ES-I3 (cell line): ENCODE data around the gene RNF223.

ENCODE experiments used
- H3K36me3 ChIP-seq: 2 replicates; pipeline ENCODE4 v1.6.1; 2013; ENCODE audit warnings: mild to moderate bottlenecking, low read length, control low read depth, moderate library complexity; ENCODE audit not compliant: insufficient read depth
- H3K4me1 ChIP-seq: 2 replicates; pipeline ENCODE4 v1.6.1; 2013; ENCODE audit warnings: mild to moderate bottlenecking, control low read depth, low read length; ENCODE audit not compliant: insufficient read depth
- H3K9ac ChIP-seq: 2 replicates; pipeline ENCODE4 v1.6.1; 2013; ENCODE audit warnings: low read depth, mild to moderate bottlenecking, low read length, moderate library complexity
- H3K9me3 ChIP-seq: 2 replicates; pipeline ENCODE4 v1.6.1; 2013; ENCODE audit warnings: mild to moderate bottlenecking, low read length, moderate library complexity; ENCODE audit not compliant: control insufficient read depth, insufficient read depth

The RNF223 gene

DNA sequence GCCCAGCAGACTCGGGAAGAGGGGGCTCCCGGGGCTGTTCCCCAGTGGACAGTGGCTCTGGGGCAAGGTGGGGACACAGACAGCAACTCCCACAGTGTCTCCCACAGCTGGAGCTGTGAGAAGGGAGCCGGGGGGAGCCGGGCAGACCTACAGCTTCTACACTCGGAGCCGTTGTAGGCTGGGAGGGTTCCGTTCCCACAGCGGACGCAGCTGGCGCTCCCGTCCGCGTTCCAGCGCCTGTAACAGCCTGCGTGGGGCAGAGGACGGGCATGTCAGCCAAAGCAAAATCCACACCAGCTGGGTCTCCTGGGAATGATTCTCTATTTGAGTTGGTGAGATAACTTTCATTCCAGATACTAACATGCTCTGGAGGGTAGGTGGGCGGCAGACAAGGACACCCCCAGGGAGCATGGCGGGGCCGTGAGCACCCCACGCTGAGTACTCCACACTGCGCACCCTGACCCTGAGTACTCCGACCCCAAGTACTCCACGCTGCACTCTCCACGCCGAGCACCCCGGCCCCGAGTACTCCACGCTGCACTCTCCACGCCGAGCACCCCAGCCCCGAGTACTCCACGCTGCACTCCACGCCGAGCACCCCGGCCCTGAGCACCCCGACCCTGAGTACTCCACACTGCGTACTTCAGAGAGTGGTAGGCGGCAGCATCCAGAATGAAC is 13.4 kb upstream of the RNF223 start:
- no peak overlapping the region for H3K9ac ChIP-seq
- no peaks in the 10 kb centered on the region for H3K4me1 ChIP-seq
- H3K36me3 ChIP-seq, result no peaks in the 10 kb centered on the region
- H3K9me3 ChIP-seq, result no peaks in the 10 kb centered on the region

DNA sequence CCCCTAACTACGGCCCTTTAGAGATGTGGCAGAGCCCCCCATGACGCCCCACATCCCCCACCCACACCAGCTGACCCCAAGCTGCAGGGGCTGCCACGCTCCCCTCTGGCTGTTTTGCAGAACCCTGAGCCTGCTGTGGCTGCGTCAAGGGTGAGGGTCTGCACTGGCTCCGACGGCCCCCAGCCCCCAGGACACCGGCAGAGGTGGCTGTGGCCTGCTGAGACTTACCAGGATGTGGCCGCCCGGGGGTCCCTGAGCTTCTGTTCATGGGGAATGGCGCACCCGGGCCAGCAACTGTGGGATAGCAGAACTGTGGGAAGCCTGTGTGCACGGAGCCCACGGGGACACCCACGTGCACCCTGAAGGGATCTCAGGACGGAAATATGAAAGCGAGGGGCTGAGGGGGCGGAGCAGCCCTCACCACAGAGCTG is 12.8 kb upstream of the RNF223 start:
- no peaks in the 10 kb centered on the region for H3K9me3 ChIP-seq
- H3K36me3 ChIP-seq, result no peaks in the 10 kb centered on the region
- no peaks in the 10 kb centered on the region for H3K4me1 ChIP-seq
- H3K9ac ChIP-seq, result no peak overlapping the region

DNA sequence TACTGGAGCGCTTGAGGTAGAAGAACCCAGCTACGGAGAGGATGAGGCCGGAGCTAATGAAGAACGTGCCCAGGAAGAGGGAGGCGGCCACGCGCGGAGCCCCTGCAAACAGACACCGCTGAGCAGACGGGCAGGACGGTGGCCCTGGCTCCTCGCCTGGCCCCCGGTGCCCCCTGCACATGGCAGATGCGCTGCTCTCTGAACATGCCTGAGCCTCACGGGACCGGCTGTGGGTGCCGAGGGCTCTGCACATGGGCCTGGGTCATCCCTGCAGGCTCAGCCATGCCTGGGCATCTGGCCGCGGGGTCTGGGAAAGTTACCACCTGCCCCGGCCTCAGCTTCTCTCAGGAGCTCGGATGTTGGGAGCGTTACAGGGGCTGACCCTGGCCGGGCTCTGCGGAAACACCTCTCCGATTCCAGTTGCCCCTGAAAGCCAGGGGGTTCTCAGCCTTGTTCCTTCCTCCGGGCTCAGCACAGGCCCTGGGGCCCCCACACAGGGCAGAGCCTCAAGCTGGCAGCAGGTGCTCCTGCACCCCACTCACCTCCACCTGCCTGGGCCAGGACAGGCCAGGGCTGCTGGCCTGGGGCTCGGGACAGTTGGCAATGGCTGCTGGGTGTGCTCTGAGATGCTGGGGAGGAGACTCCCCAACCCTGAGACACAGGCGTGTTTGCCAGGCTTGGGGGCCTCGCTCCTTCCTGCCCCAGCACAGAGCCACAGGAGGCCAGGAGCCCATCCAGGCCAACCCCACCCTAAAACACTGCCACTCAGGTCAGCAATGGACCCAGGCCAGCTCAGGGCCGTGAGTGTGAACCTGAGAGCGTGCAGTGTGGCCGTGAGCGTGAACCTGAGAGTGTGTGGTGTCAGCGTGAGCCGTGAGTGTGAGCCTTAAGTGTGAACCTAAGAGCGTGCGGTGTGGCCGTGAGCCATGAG is 12.1 kb upstream of the RNF223 start:
- Histone ChIP-seq H3K9ac (no peak overlapping the region), H3K9me3 (no peaks in the 10 kb centered on the region), H3K36me3 (no peaks in the 10 kb centered on the region), H3K4me1 (no peaks in the 10 kb centered on the region)

DNA sequence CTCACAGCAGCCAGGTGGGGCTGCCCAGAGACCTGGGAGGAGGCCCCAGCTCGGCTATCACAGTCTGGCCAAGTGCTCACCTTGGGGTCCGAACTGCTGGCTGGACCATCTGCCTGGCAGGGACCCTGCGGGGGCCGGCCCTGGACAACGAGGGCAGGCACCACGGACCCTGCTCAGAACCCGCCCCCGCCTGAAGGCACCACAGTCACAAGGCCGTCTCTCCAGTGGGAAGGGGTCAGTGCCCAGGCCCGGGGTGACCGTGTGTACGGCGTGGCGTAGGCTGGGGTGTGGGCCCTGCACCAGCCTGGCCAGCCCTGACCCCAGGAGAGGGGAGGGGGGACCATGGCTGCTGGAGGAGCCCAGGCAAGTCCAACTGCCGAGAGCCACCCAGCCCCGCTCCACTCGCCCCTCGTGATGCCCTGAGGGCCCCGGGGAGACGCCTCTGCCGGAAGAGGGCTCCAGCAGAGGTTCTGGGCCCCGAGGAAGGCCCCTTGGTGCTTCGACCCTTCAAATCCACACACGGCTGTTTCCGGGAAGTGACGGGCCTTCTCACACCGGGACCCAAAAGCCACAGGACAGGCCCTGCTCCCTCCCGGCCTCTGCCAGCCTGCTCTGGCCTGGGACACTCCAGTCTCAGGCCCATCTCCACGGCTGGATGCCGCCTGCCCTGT is 11.2 kb upstream of the RNF223 start:
- Histone ChIP-seq H3K36me3 (no peaks in the 10 kb centered on the region), H3K4me1 (no peaks in the 10 kb centered on the region), H3K9ac (no peak overlapping the region), H3K9me3 (no peaks in the 10 kb centered on the region)

DNA sequence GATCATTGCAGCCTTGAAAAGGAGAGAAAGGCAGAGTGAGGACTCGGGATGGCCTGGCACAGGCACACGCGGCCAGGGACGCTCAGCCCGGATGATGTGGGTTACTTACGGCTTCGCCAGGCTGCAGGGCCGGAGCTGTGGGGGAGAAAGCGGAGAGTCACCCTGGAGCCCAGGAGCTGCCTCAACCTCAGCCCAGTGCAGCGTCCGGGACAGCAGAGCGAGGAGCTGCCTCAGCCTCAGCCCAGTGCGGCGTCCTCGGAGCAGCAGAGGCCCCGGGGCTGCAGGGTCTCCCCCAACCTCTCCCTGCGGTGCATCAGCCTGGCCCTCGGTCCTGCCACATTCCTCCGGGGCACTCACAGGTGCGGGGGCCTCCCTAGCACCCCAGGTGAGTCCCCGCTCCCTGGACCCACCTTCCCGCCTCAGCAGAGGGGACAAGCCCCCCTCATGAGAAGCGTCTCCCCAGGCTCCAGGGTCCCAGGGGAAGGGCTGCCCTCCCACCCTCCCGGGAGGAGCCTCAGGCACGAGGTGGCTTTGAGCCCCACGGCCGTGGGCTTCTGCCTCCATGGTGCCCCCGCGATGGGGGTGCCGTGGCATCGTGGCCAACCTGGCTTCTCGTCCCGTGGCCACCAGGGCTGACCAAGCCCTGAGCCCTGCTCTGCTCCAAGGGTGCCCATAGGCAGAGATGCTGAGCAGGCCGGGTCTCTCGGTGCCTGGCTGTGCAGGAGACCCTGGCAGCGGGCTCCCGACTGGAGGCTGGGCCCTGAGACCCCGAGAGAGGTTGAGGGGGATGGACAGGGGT is 10.5 kb upstream of the RNF223 start:
- no peaks in the 10 kb centered on the region for H3K9me3 ChIP-seq
- H3K36me3 ChIP-seq, result no peaks in the 10 kb centered on the region
- H3K4me1 ChIP-seq, result no peaks in the 10 kb centered on the region; the same call in 1 of the 2 replicates
- H3K9ac ChIP-seq, result no peak overlapping the region

DNA sequence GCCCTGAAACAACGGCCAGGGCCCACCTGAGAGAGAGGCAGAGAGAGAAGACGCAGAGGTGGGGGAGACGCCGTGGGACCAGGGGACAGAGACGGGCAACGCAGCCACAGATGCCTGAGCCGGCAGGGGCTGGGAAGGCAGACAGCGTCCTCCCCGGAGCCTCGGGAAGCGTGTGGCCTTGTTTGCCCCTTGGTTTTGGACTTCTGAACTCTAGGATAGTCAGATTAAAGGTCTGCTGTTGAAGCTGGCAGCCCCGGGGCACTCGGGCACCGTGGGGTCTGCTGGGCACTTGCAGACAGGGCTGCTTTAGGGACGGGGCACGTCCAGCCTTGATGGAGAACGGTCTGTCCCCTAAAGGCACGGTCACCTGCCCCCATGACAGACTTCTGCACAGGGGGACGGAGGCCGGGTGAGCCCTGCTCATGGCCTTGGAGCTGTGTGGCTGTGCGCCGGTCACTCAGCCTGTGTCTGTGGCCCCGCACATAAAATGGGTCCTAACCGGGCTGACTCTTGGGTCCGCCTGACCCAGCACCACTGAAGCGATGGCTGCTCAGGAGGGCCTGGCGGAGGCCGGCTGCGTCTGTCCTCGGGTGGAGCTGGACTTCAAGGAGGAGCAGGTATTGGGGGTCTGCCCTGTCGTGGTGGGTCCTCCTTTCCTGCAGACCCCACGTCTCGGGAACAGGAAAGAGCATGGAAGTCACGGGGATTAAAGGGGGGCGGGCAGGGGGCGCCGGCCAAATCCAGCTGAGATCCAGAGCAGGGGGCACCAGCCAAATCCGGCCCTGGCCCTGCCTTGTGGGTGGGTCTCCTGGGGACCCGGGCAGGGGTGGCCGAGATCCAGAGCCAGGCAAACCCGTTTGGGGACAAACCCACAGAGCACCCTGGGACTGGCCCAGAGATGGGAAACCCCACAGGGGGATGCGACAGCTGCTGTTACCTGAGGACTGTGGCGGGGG is 9.6 kb upstream of the RNF223 start:
- no peaks in the 10 kb centered on the region; the same call in 1 of the 2 replicates for H3K4me1 ChIP-seq
- H3K9ac ChIP-seq, result no peak overlapping the region
- no peaks in the 10 kb centered on the region for H3K36me3 ChIP-seq
- H3K9me3 ChIP-seq, result no peaks in the 10 kb centered on the region

DNA sequence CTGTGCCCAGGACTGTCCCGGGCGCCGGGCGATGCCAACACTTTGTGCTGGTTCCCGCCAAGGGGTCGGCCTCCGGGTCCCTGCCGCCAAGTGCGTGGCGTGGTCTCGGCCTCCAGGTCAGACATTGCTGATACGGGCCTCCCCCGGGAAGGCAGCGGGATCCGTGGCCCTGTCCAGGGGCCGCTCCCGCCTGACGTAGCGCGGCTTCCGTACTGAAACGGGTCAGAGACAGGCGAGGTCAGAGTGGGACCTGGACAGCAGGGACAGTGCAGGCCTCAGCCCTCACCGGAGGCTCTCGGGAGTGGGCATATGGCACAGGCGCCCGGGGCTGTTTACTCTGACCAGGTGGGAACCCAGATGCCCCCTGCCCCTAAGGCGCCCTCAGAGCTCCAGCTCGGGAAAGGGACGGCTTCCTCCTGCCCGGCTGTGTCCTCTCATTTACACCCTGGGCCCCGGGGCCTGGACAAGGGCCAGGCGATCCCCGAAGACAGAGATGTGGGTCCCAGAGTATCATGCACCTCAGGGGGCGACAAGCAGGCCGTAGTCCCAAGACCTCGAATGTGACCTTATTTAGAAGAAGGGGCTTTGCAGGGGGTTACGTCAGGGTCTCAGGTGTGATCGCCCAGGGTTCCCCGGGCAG is 8.8 kb upstream of the RNF223 start:
- H3K4me1 ChIP-seq, result no peaks in the 10 kb centered on the region; the same call in 1 of the 2 replicates
- no peaks in the 10 kb centered on the region for H3K36me3 ChIP-seq
- H3K9me3 ChIP-seq, result no peaks in the 10 kb centered on the region
- H3K9ac ChIP-seq, result no peak overlapping the region

DNA sequence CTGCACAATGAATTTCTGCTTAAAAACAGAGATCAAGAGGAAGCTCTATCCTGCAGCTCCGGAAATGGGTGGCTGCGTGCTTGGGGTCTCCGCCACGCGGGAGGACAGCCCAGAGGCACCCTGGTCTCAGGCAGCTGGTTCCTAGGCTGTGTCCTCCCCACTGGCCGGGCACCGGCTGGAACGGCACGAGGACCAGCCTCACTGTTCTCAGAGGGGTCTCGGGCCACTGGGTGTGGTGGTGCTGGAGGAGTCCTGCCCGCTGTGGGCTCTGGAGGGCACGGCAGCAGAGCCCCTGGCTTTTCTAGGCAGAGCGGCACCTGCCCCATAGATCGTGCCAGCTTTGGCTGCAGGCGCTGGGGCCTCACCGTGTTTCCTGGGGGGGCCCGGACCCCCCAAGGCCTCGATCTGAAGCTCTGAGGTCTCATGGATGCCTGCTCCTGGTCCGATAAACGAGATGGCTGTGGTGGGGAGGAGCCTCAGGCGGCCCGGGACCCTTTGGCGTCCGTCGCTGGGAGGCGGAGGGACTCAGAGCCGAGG is 8.2 kb upstream of the RNF223 start:
- no peak overlapping the region for H3K9ac ChIP-seq
- no peaks in the 10 kb centered on the region; the same call in 1 of the 2 replicates for H3K4me1 ChIP-seq

DNA sequence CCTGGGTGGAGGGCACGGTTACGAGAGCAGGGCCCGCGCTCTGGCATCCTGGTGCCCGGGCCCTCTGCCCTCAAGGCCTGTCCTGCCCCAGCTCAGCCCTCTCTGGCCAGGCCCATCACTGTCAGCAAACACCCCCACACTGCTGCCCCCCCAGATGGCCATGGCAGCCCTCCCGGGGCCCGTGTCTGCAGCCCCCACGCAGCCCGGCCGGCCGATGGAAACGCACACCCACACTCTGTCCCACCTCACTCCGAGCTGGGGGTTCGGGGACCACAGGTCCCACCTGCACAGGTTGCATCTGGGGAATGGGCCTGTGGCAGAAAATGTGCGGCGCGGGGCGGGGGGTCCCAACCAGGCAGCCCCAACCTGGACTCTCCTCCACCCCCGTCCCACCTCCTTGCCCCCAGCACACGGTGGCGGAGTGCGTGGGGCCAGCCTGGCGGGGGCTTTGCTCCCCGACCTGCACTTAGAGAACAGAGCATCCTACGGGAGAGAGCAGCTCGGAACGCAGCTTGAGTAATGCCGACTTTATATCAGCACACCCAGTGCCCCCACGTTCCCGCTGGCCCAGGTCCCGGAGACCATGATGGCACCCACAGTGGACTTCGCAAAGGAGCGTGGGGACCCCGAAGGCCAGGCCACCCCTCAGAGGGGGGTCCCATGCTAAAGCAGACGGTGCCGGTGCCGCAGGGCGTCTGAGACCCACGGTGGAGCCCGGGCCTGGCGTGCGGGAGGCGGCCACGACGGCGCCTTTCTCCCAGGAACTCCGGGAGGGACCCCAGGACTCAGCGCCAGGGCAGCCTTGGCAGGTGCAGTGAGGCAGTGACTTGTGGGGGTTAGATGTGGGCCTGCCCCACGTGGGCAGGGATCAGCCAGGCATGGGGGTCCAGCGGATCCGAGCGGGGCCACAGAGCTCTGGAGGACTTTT is 7.5 kb upstream of the RNF223 start:
- Histone ChIP-seq H3K9ac (no peak overlapping the region), H3K9me3 (no peaks in the 10 kb centered on the region), H3K4me1 (no peaks in the 10 kb centered on the region; the same call in 1 of the 2 replicates), H3K36me3 (no peaks in the 10 kb centered on the region)

More for the DNA sequence above, 8.2 kb upstream of the RNF223 start:
- H3K9me3 ChIP-seq, result no peaks in the 10 kb centered on the region
- no peaks in the 10 kb centered on the region for H3K36me3 ChIP-seq

DNA sequence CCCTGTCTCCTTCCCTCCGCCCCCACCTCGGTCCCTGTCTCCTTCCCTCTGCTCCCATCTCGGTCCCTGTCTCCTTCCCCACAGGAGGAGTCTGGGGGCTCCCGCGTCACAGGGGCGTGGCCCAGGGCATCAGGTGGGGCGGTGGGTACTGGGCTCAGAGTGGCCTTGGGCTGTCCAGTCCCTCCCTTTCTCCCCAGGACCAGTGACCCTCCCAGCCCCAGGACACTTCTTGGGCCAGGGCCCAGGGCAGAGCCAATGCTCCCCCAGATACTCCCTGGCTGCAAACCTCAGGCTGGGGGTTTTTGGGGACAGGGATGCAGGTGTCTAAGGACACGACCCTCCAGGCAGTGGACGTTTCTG is 6.8 kb upstream of the RNF223 start:
- Histone ChIP-seq H3K9me3 (no peaks in the 10 kb centered on the region), H3K36me3 (no peaks in the 10 kb centered on the region), H3K9ac (no peak overlapping the region), H3K4me1 (no peaks in the 10 kb centered on the region; the same call in 1 of the 2 replicates)

DNA sequence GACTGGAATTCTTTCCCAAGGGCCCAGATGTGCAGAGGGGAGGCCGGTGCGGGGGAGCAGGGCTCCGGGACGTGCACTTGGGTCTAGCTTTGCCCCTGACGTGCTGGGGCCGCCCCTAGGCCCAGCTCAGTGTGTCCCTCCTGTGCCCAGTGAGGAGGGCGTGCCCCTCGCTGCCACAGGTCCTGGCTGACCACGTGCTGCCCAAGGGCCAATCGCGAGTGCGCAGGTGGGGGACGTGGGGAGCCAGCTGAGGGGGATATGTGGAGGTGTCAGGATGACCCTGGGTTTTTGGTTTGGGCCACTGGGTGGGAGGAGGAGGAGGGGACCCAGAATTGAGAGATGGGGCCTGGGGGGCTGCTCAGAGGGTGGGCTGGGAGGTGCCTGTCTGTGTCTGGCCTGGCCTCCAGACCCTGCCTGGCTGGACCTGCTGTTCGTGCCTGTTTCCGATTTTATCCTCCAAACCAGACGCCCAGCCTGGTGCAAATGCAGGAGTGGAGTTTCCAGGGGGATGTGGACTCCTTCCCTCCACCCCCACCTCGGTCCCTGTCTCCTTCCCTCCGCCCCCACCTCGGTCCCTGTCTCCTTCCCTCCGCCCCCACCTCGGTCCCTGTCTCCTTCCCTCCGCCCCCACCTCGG is 6.1 kb upstream of the RNF223 start:
- H3K36me3 ChIP-seq, result no peaks in the 10 kb centered on the region
- H3K4me1 ChIP-seq, result no peaks in the 10 kb centered on the region; the same call in 1 of the 2 replicates
- no peaks in the 10 kb centered on the region for H3K9me3 ChIP-seq
- peak overlapping the region; percentile 41; the same call in 1 of the 2 replicates for H3K9ac ChIP-seq
